Esophagus muscularis mucosa (tissue), 3 donors: ENCODE results near the gene PPP1R3F.
"Not testable (repeated sequence)": the region's sequence is repeated elsewhere in the genome, so short reads cannot be mapped to it uniquely, and the experiment has no call there.

Experiments
- POLR2AphosphoS5 ChIP-seq, 2 donors: sonication (generic); formaldehyde crosslinking; IDR thresholded peaks; one replicate each; pipeline ENCODE4 v1.6.1; 2017; ENCODE audit warnings: antibody characterized with exemption in 2 of 2
- TF ChIP-seq, protein P1 (sequence below), 3 experiments: fragments of 200-600 bp in 2 of 3; fragments of 450-650 bp in 1 of 3; sonication (generic) in 2 of 3; IDR thresholded peaks; one replicate each; pipeline ENCODE4 v1.5.1; 2017 to 2019; ENCODE audit warnings: antibody characterized with exemption in 3 of 3, mild to moderate bottlenecking in 2 of 3, moderate library complexity in 1 of 3

DNA sequence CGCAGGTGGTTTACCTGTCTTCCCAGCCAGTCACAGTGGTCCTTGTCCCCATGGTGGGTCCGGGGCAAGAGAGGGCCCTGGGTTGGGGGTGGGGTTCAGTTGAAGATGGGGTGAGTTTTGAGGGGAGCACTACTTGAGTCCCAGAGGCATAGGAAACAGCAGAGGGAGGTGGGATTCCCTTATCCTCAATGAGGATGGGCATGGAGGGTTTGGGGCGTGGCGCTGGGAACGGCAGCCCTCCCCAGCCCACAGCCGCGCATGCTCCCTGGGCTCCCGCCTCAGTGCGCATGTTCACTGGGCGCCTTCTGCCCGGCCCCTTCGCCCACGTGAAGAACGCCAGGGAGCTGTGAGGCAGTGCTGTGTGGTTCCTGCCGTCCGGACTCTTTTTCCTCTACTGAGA is 61.7 kb downstream of the PPP1R3F start, which contains the start of gene GAGE13:
- TF ChIP-seq, protein P1, sequence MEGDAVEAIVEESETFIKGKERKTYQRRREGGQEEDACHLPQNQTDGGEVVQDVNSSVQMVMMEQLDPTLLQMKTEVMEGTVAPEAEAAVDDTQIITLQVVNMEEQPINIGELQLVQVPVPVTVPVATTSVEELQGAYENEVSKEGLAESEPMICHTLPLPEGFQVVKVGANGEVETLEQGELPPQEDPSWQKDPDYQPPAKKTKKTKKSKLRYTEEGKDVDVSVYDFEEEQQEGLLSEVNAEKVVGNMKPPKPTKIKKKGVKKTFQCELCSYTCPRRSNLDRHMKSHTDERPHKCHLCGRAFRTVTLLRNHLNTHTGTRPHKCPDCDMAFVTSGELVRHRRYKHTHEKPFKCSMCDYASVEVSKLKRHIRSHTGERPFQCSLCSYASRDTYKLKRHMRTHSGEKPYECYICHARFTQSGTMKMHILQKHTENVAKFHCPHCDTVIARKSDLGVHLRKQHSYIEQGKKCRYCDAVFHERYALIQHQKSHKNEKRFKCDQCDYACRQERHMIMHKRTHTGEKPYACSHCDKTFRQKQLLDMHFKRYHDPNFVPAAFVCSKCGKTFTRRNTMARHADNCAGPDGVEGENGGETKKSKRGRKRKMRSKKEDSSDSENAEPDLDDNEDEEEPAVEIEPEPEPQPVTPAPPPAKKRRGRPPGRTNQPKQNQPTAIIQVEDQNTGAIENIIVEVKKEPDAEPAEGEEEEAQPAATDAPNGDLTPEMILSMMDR (IDR thresholded peaks at IDR 0.05), result not testable (repeated sequence)
- not testable (repeated sequence) for TF ChIP-seq POLR2AphosphoS5 (IDR thresholded peaks at IDR 0.05)
